Inflammatory macrophage treated with lipopolysaccharide for 1 hour (primary cell): Measurements from ENCODE around the gene E2F2.
"Not testable (repeated sequence)": the region's sequence is repeated elsewhere in the genome, so short reads cannot be mapped to it uniquely, and the experiment has no call there.

Experiments used
- DNase-seq, 2 donors: peaks; one replicate each; pipeline ENCODE4 v3.0.0-alpha.2; 2020 to 2022

The E2F2 gene

GRCh38 chr1:23545851-23546250 lies 14.8 kb upstream of the E2F2 start:
- DNase-seq = no peak

DNA sequence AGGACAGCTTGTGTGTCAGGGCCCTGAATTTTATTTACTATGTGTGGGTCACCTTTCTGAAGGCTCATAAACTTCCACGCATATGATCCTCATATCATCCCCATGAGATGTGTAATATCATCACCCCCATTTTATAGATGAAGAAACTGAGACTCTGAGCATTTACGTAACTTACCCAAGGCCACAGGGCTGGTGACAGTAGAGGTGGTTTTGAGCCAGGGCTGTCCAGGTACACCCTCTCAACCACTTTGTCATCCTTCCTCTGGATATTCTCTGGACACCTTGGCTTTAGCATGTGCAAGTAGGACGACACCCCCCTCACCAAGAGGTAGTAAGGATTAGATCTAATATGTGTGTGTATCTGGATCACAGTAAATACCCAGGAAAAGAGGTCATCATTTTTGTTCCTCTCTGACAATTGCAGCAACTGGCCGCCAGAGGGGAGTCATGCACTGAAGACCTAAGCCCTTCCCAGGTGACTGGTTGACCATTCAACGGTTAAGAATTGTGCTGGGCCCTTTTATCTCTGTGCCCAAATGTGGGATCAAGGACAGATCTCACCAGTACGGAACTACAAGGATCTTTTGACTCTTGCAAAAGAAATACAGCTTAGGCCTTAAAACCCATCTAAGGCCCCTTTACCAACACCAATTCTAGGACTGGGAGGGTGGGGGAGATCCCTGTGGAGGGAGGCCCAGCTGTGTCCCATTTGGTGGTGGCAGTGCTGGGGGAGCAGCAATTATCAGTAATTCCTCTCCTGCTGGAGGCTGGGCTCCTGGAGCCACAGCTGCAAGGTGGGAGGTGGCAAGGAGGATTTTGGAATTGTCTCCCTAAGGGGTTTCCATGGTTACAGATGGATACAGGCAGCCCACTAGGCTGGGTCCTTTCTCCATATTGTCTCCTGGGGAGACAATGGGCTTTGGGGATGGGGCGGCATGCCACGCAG lies 13.7 kb upstream of the E2F2 start:
- DNase-seq = peak; percentile 50 to 88

DNA sequence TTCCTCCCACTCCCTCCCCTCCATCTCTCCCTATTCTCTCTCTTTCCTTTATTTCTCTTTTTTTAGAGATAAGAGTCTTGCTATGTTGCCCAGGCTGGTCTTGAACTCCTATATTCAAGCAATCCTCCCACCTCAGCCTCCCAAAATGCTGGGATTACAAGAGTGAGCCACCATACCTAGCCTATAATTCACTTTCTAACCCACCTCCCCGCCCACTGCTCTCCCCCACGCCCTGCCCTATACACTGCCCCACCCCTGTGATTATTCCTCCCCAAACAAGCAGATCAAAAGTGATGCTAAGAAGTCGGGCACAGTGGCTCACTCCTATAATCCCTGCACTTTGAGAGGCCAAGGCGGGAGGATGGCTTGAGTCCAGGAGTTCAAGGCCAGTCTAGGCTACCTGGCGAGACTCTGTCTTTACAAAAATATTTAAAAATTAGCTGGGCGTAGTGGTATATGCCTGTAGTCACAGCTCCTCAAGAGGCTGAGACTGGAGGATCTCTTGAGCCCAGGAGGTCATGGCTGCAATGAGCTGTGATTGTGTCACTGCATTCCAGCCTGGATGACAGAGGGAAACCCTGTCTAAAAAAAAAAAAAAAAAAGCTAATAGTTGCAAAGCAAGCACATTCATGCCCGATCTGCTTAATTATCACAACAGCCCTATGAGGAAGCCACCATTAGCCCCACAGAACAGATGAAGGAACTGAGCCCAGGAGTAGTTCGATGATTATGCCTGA lies 12.8 kb upstream of the E2F2 start:
- DNase-seq = no peak

DNA sequence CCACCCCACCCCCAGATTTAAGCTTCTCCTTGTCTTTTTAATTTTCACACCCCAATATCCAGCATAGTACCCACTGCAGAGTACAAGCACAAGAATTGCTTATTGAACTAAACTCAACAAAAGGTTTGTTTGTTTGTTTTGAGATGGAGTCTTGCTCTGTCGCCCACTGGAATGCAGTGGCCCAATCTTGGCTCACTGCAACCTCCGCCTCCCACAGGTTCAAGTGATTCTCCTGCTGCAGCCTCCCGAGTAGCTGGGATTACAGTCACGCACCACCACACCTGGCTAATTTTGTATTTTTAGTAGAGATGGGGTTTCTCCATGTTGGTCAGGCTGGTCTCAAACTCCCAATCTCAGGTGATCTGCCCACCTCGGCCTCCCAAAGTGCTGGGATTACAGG lies 11.9 kb upstream of the E2F2 start:
- DNase-seq = not testable (repeated sequence)

DNA sequence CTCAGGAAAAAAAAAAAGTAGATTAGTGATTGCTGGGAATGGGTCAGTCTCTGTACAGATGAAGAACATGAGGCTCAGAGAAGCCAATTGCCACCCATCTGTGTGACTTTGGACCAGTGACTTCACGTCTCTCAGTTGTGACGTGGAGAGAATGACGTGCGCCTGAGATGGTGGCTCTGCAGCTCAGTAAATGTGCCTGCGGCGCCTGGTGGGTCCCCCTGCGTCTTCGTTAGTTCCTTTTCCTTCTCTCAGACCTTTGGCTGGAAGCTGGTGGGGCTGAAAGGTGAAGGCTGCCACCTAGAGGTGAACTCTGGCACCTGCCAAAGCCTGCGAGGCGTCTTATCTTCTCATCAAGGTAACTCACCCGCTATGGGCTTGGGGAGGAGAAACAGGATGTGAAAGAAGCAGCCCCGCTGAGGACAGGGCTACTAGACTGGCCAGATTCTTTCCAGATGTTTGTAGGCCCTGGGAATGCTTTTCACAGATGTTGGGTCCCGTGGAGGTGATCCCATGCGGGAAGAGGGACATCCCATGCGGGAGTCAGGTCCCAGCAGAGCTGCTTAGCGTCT lies 8.7 kb upstream of the E2F2 start:
- DNase-seq = peak; percentile 78 to 97

- DNase-seq = peak; percentile 57 to 65
Measured at GRCh38 chr1:23537296-23537973, 6.4 kb upstream of the E2F2 start.

- DNase-seq = peak; percentile 85 to 93
Measured at GRCh38 chr1:23533246-23534023, 2.4 kb upstream of the E2F2 start.

GRCh38 chr1:23531562-23532094 lies 595 bp upstream of the E2F2 start:
- no peak for DNase-seq

- peak in 1 of 2 donors; percentile 41 for DNase-seq
Measured at GRCh38 chr1:23530087-23530746, 816 bp downstream of the E2F2 start.

DNA sequence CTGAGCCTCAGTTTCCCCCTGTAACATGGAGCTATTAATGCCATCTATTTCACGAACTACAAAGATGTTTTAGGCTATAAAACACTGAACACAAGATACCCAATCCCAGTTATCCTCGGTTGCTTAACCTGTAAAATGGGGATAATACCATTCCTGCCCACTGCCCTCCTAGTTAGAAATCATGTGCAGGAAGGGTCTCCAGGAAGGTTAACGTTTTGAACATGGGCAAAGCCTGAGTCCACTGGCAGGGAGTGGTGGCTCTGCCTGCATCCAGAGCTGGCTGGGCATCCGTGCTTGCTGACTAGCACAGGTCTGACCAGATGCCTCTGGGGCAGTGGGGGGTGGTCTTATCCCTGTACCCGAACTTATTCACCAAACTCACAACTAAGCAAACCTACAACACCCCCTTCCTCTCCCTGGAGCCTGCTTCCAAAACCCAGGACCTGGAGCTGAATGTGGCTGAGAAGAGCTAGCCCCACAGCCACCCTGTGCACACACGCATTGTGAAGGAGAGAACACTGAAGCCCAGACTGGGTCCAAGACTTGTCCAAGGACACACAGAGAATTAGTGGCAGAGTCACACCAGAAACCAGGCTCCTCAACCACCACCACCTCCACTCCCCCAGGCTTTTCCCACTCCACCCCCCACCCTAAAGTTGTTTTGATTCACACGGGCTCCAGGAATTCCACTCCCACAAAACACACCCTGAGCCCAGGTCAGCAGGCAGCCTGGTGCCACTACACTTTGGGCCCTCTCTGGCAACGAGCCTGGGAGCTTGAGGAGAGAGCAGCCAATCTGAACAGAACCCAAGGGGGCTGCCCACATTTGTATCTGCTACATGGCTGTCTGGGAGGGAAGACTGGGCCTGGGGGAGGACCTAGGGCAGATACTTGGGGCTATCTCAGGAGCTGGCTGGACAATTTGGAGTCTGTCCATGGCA lies 1.6 kb downstream of the E2F2 start:
- no peak for DNase-seq

- DNase-seq = peak; percentile 88 to 96
Measured at GRCh38 chr1:23528250-23528978, 2.6 kb downstream of the E2F2 start.

- no peak for DNase-seq
Measured at GRCh38 chr1:23527900-23528249, 3.2 kb downstream of the E2F2 start.

DNA sequence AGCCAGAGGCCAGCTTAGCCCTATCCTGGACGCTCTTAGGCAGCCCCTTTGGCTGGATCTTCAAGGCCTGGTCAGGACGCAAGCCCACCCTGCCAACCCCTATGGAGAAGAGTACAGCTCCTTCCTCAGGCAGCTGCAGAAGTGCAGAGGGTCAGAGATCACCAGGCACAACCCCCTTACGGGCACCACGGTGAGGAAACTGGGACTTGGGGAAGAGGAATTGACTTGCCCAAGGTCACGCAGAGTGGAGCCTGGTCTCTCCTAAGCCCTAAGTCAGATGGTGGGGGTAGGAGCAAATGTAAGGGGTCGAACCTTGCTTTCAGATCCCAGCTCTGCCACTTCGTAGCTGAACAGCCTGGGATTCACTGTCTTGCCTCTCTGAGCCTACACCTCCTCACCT lies 3.7 kb downstream of the E2F2 start:
- DNase-seq = no peak

DNA sequence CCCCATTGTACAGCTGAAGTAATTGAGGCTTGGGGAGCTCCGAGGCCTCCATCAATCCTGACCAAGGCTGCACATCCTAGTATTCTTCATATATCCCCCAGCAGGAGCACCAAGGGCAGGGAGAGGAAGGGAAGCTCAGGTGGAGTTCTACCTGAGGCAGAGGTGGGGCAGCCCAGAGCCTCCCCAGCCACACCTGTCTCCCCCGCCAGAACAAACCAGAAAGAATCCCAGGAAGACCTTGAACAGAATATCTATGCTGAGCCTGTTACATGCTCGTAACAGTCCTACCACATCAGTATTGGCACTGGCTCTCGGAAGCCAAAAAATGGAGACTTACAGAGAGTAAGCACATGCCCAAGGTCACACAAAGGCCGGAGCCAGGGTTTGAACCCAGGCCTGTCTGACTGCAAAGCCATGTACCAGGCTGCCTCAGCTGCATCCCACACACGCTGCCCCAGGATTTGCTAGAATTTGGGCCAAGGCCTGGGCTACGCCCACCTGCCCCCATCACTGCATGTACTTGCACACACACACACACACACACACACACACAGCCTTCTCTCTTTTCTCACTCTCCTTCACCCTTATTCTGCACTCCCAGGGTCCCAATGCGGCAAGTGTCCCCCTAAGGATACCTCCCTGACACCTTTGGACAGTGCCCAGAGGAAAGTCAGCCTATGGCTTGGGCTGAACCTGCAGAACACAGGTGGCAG lies 4.5 kb downstream of the E2F2 start:
- no peak for DNase-seq

- DNase-seq = no peak
Measured at GRCh38 chr1:23525558-23526250, 5.3 kb downstream of the E2F2 start.

- DNase-seq = no peak
Measured at GRCh38 chr1:23524716-23525401, 6.2 kb downstream of the E2F2 start.

DNA sequence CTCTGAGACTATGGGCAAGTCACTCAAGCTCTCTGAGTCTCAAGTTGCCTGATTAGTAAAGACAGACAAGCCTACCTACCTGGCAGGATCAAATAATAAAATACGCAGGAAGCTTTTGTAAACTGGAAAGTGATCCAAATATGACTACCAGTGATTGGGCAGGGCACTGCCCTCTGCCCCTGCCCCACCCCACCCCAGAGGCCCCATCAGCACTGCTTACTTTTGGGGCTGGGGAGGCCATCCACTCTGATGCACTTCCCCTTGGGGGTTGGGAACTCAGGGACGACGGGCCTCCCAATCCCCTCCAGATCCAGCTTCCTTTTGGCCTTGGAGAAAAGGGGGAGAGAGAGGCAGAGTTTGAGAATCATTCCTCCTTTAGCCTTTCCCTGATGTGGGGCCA lies 6.9 kb downstream of the E2F2 start:
- DNase-seq = no peak
